HT1080 (cell line): ENCODE data around the gene MYOF. TPM values are rescaled to one million over a fixed set of nuclear protein-coding genes. Genes with fewer than 3 reads are reported as not detected.
"Not testable (repeated sequence)": the region's sequence is repeated elsewhere in the genome, so short reads cannot be mapped to it uniquely, and the experiment has no call there.

Source experiments
- DNase-seq: peaks from one replicate; pipeline ENCODE4 v3.0.0-alpha.2; 2015; ENCODE audit warnings: low read depth
- total RNA-seq: library from RNA; depleted of rRNA; stranded (reverse); fragments of >200 nt; shearing (Covaris generic); gene quantifications from 2 replicates; pipeline ENCODE4 v1.2.3, GENCODE V29; 2014

The MYOF gene
- total RNA-seq, 1 experiment from 2014 or later, result 85.0 TPM

DNA sequence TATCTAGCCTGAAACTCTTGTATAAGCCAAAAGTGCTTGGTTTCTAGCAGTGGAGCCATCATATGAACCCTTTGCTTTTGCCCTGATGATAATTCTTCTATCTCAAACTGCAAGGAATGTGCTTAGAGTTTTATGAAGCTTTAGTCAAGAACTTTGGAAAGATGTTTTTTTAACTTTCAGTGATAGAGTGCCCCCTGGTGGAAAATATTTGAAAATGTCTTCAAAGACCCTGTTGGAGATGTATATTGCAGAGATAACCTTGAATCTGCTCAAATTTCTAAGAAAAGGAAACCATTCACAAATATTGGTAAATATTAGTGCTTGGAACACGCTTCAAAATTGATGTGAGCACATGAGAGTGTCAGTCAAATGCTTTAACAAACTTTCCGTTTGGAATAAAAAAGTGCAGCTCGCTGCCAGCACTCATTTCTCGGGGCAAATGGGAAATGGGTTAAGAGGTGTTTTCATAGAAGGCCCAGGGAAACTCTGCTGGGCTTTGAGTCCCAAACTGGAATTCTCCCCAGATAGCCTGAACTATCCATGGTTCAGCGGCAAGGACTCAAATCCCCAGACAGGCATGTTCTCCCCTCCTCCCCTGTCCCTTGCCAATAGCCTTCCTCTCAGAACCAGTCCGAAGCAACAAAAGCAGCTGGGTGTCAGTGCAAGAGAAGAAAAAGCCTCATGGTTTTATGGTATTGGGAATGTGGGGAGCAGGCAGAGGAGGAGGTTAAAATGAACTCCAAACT is 129.3 kb downstream of the MYOF start:
- peak; percentile 36 for DNase-seq

DNA sequence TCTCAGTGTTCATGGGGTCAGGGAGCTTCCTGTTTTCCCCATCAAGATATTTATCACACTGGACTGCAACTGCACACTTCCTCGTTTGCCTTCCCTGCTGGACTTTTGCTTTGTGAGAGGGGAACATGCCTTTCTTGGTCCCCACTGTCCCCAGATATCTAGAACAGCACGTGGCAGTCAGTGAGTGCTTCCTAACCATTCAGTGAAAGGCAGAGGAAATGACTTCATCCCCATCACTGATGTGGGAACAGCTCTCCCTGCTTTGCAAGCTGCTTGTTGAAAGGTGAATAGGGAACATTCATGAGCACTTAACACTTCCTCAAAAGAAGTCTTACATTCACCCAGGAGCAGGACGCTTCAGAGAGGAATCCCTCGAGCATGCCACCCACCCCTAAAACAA is 135.4 kb downstream of the MYOF start:
- peak; percentile 31 for DNase-seq

DNA sequence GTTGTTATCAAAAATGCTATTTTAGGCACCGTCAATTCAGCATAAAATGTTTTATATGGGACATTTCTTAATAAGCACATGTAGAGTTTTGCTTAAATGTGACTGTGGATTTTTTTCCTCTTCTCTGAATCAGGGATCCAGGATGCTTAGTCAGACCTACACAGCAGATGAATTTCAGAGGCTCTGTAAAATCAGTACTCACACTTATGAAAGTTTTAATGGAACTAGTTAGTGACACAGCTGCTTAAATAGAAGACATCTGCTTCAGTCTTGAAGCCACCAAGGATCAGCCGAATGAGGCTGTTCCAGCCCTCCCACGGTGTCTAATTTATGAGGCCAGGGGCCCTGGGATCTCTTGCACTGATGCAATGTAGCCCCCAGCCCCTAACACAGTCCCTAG is 136.0 kb downstream of the MYOF start:
- DNase-seq, result no peak

GRCh38 chr10:93344691-93345090 is 137.4 kb downstream of the MYOF start:
- DNase-seq, result no peak

- DNase-seq, result no peak
These were observed 139.2 kb downstream of the MYOF start for GRCh38 chr10:93342921-93343320.

DNA sequence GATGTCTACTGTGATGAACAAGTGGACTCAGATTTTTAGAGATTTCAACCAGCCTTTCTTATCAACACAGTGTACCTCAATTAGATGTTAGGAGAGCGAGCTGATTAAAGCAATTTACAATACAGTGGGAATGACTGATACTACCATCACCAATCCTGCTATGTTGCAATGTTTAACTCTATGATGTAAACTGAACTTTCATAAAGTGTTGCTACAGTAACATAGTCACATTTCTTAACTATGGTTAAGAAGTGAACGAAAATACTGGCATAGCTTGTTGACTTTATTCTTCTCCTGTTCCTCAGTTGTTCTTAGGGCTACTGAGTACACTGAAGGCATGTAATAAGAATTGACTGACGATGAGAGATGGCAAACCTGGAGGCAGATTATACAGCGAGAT is 139.8 kb downstream of the MYOF start:
- no peak for DNase-seq

DNA sequence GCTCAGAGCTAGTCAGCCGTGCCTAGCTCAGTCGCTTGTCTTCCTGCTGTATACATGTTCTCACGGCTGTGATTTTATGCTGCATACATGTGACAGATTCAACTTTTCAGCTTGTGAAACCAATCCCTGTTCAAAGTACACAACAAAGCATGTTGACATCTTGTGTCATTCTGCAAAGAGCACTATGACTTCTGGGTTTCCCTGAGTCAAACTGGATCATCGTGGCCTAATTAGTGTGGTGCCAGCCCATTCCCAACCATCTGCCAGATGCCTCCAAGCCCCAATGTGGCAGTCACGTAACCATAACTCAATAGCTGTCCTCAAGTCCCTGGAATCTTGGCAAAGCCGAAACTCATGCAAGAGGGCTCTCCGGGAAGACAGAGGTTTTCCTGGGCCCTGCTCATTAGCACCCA is 144.8 kb downstream of the MYOF start:
- DNase-seq, result no peak

DNA sequence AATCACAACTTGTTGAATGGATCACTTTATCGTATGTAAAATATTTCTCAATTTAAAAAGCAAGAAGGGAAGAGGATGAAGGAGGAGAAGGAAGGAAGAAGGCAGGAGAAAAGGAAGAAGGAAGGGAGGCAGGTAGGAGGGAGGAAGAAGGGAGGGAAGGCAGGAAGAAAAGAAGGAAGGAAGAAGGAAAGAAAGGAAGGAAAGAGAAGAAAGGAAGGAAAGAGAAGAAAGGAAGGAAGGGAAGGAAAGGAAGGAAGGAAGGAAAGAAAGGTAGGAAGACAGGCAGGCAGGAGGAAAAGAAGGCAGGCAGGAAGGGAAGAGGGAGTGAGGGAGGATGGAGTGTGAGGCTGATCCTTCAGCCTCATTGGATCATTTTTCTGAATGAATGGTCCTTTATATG is 145.5 kb downstream of the MYOF start:
- no peak for DNase-seq

- no peak for DNase-seq
These were observed 146.0 kb downstream of the MYOF start for GRCh38 chr10:93336110-93336509.

GRCh38 chr10:93334901-93335327 is 147.2 kb downstream of the MYOF start:
- peak; percentile 50 for DNase-seq

DNA sequence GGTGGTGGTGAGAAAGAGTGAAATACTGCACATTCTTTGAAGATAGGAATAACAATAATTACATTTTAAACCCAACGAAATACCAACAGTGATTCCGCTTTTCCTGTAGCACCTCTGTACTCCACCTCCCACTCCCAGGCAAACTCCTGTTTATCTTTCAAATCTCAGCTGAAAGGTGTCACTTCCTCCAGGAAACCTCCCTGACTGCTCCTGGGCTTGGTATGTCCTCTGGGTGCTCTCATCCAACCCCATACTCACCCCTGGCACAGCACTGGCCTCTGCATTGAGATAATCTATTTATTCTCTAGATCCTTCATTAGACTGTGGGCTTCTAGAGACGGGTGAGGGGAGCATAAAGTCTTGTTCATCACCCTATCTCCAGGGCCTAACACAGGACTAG is 148.0 kb downstream of the MYOF start:
- no peak for DNase-seq

DNA sequence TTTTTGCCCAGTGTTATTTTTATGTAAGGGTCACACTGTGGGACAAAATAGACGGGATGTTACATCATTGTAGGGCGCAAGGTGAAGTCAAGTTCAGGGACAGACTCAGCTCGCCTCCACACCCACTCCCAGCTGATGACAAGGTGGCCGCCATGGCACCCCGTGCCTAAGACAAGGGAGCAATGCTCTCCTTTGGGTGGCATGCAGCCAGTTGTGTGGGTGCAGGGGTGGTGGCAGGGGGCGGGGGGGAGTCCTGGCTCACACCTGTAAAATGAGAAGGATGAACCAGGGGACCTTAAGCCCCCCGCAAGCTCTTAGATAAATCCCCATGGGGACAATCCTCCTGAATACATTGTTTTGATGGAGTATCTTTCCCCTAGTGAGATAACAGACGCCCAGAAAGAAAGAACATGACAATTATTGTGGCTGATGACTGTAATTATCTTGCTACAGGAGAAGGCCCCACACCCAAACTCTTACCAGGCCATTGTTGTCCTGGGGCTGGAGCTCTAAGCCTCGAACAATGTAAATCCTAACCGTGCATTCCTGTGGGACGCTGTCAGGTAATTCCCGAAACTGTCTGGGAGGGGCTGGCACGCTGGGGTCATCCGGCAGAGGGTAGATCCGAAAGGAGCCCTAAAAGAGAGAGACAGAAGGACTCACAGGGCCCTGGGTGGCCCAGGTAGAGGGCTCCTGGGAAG is 148.7 kb downstream of the MYOF start:
- no peak for DNase-seq

- DNase-seq, result no peak
These were observed 151.3 kb downstream of the MYOF start for GRCh38 chr10:93330824-93331223.

- DNase-seq, result no peak
These were observed 162.2 kb downstream of the MYOF start for GRCh38 chr10:93319896-93320295.

GRCh38 chr10:93319096-93319495 is 163.0 kb downstream of the MYOF start:
- no peak for DNase-seq

DNA sequence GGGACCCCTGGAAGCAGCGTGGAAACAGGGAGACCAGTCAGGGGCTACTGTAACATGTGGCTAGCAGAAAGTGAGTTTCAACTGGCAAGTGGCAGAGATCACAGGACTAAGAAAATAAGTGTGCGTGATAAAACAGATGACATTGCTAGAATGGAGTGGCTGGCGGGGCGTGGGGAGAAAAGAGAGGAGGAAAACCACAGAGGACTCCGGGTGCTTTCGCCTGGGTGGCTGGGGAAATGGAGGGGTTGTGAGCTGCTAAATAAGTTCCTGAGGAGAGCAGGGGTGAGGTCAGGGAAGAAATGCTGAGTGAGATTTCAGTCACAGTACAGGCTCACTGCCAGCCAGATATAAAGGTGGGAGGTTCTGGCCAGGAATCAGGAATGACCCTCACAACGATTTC is 166.9 kb downstream of the MYOF start:
- DNase-seq, result no peak

GRCh38 chr10:93314656-93315055 is 167.5 kb downstream of the MYOF start:
- not testable (repeated sequence) for DNase-seq

DNA sequence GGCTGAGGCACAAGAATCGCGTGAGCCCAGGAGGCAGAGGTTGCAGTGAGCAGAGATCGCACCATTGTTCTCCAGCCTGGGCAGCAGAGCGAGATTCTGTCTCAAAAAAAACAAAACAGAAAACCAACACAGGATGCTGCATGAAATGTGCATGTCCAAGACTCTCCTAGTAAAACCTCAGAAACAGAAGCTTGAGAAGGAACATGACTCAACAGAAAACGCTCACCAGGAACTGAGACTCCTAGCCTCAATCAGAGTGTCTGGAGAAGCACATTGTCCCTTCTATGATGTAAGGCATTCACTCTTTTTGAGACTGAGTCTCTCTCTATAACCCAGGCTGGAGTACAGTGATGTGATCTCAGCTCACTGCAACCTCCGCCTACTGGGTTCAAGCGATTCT is 168.3 kb downstream of the MYOF start:
- DNase-seq, result peak; percentile 25

- DNase-seq, result peak; percentile 19
These were observed 173.1 kb downstream of the MYOF start for GRCh38 chr10:93309062-93309461.

GRCh38 chr10:93305122-93305521 is 177.0 kb downstream of the MYOF start:
- no peak for DNase-seq

DNA sequence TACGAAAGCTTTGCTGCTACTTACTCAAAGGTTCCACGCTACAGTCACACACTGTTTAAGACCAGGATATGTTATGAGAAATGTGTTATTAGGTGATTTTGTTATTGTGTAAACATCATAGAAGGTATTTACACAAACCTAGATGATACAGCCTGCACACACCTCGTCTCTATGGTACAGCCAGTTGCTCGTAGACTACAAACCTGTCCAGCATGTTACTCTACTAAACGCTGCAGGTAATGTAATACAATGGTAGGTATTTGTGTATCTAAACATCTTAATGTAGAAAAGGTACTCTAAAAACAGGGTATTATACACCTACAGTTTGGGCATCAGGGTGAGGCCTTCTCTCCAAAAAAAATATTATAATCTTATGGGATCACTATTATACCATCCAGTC is 181.2 kb downstream of the MYOF start:
- DNase-seq, result no peak

- DNase-seq, result no peak
These were observed 181.7 kb downstream of the MYOF start for GRCh38 chr10:93300288-93300917.
